Cardiac fibroblast (primary cell): ENCODE results near the gene DMRTC2.

Experiments used
- DNase-seq, 2 donors: peaks; one replicate each; pipeline versions ENCODE4 v3.0.0 to v3.0.0-alpha.2; 2010; ENCODE audit warnings: low read depth in 2 of 2
- H3K4me3 ChIP-seq, 2 donors: replicated peaks in 1 of 2; 1 replicate in 1 of 2; 2 replicates in 1 of 2; pipeline ENCODE4 v1.5.1; 2011; ENCODE audit warnings: low read depth in 2 of 2, low read length in 2 of 2, mild to moderate bottlenecking in 2 of 2, moderate library complexity in 1 of 2
- TF ChIP-seq, protein P1 (sequence below): IDR thresholded peaks from one replicate; pipeline ENCODE4 v1.5.1; 2011; ENCODE audit warnings: low read depth, mild to moderate bottlenecking, low read length, inconsistent platforms

Gene DMRTC2

DNA sequence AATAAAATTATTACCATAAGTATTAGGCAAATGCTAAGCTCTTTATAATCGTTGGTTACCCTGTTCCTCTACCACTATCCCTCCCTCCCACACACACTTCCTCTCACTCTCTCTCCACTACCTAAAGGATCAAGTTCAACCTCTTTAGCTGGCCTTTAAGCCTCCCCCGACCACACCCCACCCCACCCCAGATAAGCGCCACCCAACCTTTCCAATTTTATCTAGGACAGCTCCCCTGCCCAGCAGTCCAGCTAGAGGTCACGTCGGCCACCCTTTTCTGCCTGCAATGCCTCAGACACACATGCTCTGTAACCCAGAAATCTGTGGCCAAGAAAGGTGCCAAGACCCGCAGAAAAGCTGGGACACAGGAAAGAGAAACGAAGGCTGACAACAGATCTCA is 1.5 kb upstream of the DMRTC2 start:
- TF ChIP-seq, protein P1, sequence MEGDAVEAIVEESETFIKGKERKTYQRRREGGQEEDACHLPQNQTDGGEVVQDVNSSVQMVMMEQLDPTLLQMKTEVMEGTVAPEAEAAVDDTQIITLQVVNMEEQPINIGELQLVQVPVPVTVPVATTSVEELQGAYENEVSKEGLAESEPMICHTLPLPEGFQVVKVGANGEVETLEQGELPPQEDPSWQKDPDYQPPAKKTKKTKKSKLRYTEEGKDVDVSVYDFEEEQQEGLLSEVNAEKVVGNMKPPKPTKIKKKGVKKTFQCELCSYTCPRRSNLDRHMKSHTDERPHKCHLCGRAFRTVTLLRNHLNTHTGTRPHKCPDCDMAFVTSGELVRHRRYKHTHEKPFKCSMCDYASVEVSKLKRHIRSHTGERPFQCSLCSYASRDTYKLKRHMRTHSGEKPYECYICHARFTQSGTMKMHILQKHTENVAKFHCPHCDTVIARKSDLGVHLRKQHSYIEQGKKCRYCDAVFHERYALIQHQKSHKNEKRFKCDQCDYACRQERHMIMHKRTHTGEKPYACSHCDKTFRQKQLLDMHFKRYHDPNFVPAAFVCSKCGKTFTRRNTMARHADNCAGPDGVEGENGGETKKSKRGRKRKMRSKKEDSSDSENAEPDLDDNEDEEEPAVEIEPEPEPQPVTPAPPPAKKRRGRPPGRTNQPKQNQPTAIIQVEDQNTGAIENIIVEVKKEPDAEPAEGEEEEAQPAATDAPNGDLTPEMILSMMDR = no peak
- no peak for DNase-seq
- no peak overlapping the region for H3K4me3 ChIP-seq

- no peak for DNase-seq
- no peak within 1 kb of the TSS for H3K4me3 ChIP-seq
- TF ChIP-seq, protein P1 = no peak
These were observed 241 bp upstream of the DMRTC2 start, which contains the start of gene LYPD4 for GRCh38 chr19:41844601-41845000. TSS of gene LYPD4 (minus strand) at chr19:41844683. CDS start at chr19:41839285, 5,398 bp downstream.

DNA sequence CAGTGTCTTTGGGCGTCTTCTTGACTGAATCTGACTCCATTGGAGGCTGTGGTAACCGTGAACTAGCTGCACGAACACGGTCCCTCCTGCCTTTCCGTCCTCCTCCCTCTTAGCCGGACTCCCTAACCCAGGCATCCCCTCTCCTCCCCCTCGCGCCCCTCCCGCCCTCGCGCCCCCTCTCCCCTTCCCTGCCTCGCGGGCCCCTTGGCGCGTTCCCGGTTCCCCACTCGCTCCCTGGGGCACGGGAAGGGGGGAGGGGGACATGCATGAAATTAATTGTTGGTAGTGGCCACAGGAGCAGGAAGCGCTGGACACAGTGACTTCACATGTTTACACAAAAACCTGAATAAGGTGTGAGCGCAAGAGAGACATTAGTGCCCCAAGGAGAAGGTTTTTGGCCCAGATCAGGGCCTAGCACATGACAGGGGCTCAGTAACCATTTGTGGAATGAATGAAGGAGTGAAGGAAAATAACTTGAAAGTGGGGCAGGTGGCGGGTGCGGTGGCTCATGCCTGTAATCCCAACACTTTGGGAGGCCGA is 279 bp downstream of the DMRTC2 start:
- TF ChIP-seq, protein P1 = no peak
- no peak for DNase-seq
- H3K4me3 ChIP-seq = no peak overlapping the region

DNA sequence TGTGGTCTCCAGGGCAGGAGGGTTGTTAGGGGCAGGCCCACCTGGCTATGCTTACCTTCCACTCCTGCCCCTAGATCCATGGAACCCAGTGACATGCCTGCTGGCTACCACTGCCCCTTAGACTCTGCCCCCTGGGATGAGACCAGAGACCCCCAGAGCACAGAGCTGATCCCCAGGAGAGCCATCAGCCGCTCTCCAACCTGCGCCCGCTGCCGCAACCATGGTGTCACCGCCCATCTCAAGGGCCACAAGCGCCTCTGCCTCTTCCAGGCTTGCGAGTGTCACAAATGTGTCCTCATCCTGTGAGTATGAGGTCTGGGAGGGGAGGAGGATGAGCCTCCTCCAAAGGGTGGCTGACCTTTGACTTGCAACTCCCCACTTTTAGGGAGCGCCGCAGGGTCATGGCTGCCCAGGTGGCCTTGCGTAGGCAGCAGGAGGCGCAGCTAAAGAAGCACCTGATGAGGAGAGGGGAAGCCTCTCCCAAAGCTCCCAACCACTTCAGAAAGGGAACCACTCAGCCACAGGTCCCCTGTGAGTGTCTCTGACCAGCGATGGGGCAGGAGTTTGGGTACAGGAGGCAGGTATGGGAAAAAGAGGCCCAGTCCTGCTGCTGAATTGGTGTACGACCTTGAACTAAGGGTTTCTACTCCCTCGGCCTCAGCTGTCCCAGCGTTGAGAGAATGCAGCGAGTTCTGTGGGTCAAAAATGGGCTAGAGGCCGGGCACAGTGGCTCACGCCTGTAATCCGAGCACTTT is 2.7 kb downstream of the DMRTC2 start:
- TF ChIP-seq, protein P1 = no peak
- H3K4me3 ChIP-seq = no peak overlapping the region
- no peak for DNase-seq

DNA sequence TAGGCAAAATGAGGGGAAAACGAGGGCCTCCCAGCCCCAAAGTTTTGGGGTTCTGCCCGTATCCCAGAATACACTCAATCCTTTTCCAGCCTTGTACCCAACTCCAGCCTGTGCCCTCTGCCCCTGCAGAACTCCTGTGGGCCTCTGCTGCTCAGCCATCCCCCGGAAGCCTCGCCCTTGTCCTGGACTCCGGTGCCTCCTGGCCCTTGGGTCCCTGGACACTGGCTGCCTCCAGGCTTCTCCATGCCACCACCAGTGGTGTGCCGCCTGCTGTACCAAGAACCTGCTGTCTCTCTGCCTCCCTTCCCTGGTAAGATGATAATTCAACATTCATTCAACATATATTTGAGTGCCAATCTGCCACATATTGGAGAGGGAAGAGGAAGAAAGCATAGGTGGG is 3.8 kb downstream of the DMRTC2 start:
- no peak overlapping the region for H3K4me3 ChIP-seq
- DNase-seq = no peak
- TF ChIP-seq, protein P1 = no peak

GRCh38 chr19:41849067-41849466 is 4.2 kb downstream of the DMRTC2 start:
- DNase-seq = no peak
- TF ChIP-seq, protein P1 = no peak
- H3K4me3 ChIP-seq = no peak overlapping the region
